Heart left ventricle (tissue), 16 donors: ENCODE results near the gene EIPR1. TPM values are rescaled to one million over a fixed set of nuclear protein-coding genes. Genes with fewer than 3 reads are reported as not detected.

Source experiments
- ATAC-seq, 4 donors: fragments of 200-7000 bp; cut with Tn5 transposase; one replicate each; pipeline ENCODE4 v1.9.1; 2020 to 2022; ENCODE audit warnings: moderate library complexity in 4 of 4, mild to moderate bottlenecking in 3 of 4, moderate number of reproducible peaks in 1 of 4
- DNase-seq, 5 donors: peaks; one replicate each; pipeline ENCODE4 v3.0.0-alpha.2; 2020
- H3K27ac ChIP-seq, 12 donors: fragments of 200-600 bp; sonication (generic) in 4 of 12; one replicate each; pipeline versions ENCODE4 v1.5.0 to v1.8.0; 2016 to 2022; ENCODE audit warnings: mild to moderate bottlenecking in 2 of 12
- H3K27me3 ChIP-seq, 9 donors: fragments of 200-600 bp; sonication (generic) in 2 of 9; one replicate each; pipeline versions ENCODE4 v1.5.1 to v1.8.0; 2016 to 2022; ENCODE audit warnings: mild to moderate bottlenecking in 3 of 9
- H3K36me3 ChIP-seq, 9 donors: fragments of 200-600 bp; sonication (generic) in 2 of 9; one replicate each; pipeline versions ENCODE4 v1.5.0 to v1.8.0; 2018 to 2022; ENCODE audit warnings: mild to moderate bottlenecking in 2 of 9
- H3K4me1 ChIP-seq, 12 donors: fragments of 200-600 bp; sonication (generic) in 4 of 12; one replicate each; pipeline versions ENCODE4 v1.5.0 to v1.8.0; 2016 to 2022; ENCODE audit warnings: mild to moderate bottlenecking in 3 of 12
- H3K4me3 ChIP-seq, 12 donors: fragments of 200-600 bp; sonication (generic) in 4 of 12; one replicate each; pipeline versions ENCODE4 v1.5.0 to v1.8.0; 2017 to 2022; ENCODE audit warnings: mild to moderate bottlenecking in 9 of 12, moderate library complexity in 4 of 12
- H3K9me3 ChIP-seq, 12 donors: fragments of 200-600 bp; sonication (generic) in 4 of 12; one replicate each; pipeline versions ENCODE4 v1.5.0 to v1.8.0; 2016 to 2022; ENCODE audit warnings: mild to moderate bottlenecking in 1 of 12
- CTCF ChIP-seq, 12 donors: fragments of 200-600 bp; sonication (generic) in 4 of 12; IDR thresholded peaks; one replicate each; pipeline versions ENCODE4 v1.5.0 to v1.8.0; 2018 to 2022; ENCODE audit warnings: antibody characterized with exemption in 12 of 12, mild to moderate bottlenecking in 5 of 12
- POLR2A ChIP-seq, 2 donors: fragments of 450-650 bp; IDR thresholded peaks; one replicate each; pipeline ENCODE4 v1.6.1; 2017; ENCODE audit warnings: antibody characterized with exemption in 2 of 2, mild to moderate bottlenecking in 2 of 2, moderate library complexity in 2 of 2
- WGBS, 4 donors: extraction: QIAGEN DNeasy Blood & Tissue Kit in 2 of 4; methylation state at CpG; one replicate each; pipeline versions ENCODE4 v1.1.5 to v1.1.7; 2013 to 2018; 5-methylcytosine and 5-hydroxymethylcytosine counted together
- intact Hi-C, 10 donors: fragments of 100-400 bp; cut with DNase I; formaldehyde crosslinking; loops; one replicate each; pipeline versions ENCODE4 v1.11.1 to v1.14.2; 2022
- polyA plus RNA-seq, 2 donors: library from polyadenylated mRNA; stranded (reverse); fragments of 200-250 nt; gene quantifications; one replicate each; pipeline ENCODE4 v1.2.3, GENCODE V29; 2013
- total RNA-seq, 9 donors: library from RNA; depleted of rRNA in 2 of 9; stranded (reverse); fragments of >200 nt in 2 of 9; fragmentation: NEBNext Ultra II Directional in 3 of 9; extraction: Animal tissue kit (Norgen Biotek cat#: 25700) in 3 of 9; gene quantifications; one replicate each; pipeline versions ENCODE4 v1.1.0 to v1.2.4, GENCODE V29; 2016 to 2023
- donor health status: ischemic (EF 13 %, LVEDD 7.1; RV severe dilation, severe dysfunction).
- donor health status: healthy with polysubstance abuse.
- donor health status: DM: no; HTN: yes; CAD: no.
- donor health status: DM: no; HTN: no; CAD: no.
- donor health status: ischemic (EF 25% LVEDD 6.9; RV normal size, moderate dysfunction).
- donor health status: ischemic (EF 25% LVEDD 5.7; RV mildly dilated, moderate dysfunction).
- donor health status: healthy.
- donor health status: DM: yes; HTN: yes; CAD: no.
- donor health status: ischemic (EF 35%, LVEDD 5.7; RV mildly dilated, moderate dysfunction).
- donor health status: nonischemic (EF 11% LVEDD 7.7; RV severe dilation, severe dysfunction).
- donor health status: DM: yes; HTN: yes; CAD: no.
- donor health status: PGD.
- donor health status: ischemic (EF 29% LVEDD 5.4; RV normal size, mild dysfunction).
- donor health status: nonischemic (EF 23%, LVEDD 6.1; RV moderate dilation, normal function).

Gene EIPR1
- total and polyA plus RNA-seq, 11 donors, result 7.9 to 26.1 (median 13.3) TPM

- TF ChIP-seq CTCF (IDR thresholded peaks at IDR 0.05) (no peak), POLR2A (IDR thresholded peaks at IDR 0.05) (no peak)
- DNase-seq (no peak), ATAC-seq (no peak)
- H3K27me3 ChIP-seq, result no peaks in the 10 kb centered on the region
- intact Hi-C loops, result no loop called here
- H3K36me3 ChIP-seq, result peaks cover 0 to 10% (median 0%) of the 10 kb centered on the region in 9 donors
- WGBS, 4 donors, result 97 to 99% (median 98%) methylated on average over 7 to 8 of the region's 8 CpGs
- no peak overlapping the region for H3K4me3 ChIP-seq
- no peaks in the 10 kb centered on the region for H3K9me3 ChIP-seq
- H3K4me1 ChIP-seq, result peaks cover 0 to 6% (median 0%) of the 10 kb centered on the region in 12 donors
- H3K27ac ChIP-seq, result no peak overlapping the region
Observed at GRCh38 chr2:3261511-3261910, 116.1 kb downstream of the EIPR1 start.

- 92 to 96% (median 94%) methylated on average over 6 of the region's 6 CpGs for WGBS, 4 donors
- no peak for ATAC-seq
Observed at GRCh38 chr2:3260959-3261358, 116.7 kb downstream of the EIPR1 start.

GRCh38 chr2:3257826-3258225, 119.8 kb downstream of the EIPR1 start:
- 95 to 97% (median 95%) methylated on average over 8 of the region's 8 CpGs for WGBS, 4 donors
- intact Hi-C loops, result no loop called here
- Histone ChIP-seq H3K9me3 (no peaks in the 10 kb centered on the region), H3K27me3 (no peaks in the 10 kb centered on the region), H3K4me1 (peaks cover 0 to 6% (median 0%) of the 10 kb centered on the region in 12 donors), H3K27ac (no peak overlapping the region), H3K4me3 (no peak overlapping the region), H3K36me3 (peaks cover 0 to 23% (median 0%) of the 10 kb centered on the region in 9 donors)
- ATAC-seq, result no peak
- TF ChIP-seq CTCF (IDR thresholded peaks at IDR 0.05) (no peak), POLR2A (IDR thresholded peaks at IDR 0.05) (no peak)
- DNase-seq, result no peak

More at GRCh38 chr2:3260959-3261358, 116.7 kb downstream of the EIPR1 start:
- no peak overlapping the region for H3K4me3 ChIP-seq
- peaks cover 0 to 6% (median 0%) of the 10 kb centered on the region in 12 donors for H3K4me1 ChIP-seq
- intact Hi-C loops, result no loop called here
- no peaks in the 10 kb centered on the region for H3K9me3 ChIP-seq
- no peak overlapping the region for H3K27ac ChIP-seq
- DNase-seq, result no peak
- H3K27me3 ChIP-seq, result no peaks in the 10 kb centered on the region
- peaks cover 0 to 13% (median 0%) of the 10 kb centered on the region in 9 donors for H3K36me3 ChIP-seq
- TF ChIP-seq CTCF (IDR thresholded peaks at IDR 0.05) (no peak), POLR2A (IDR thresholded peaks at IDR 0.05) (no peak)

- Histone ChIP-seq H3K4me3 (no peak overlapping the region), H3K9me3 (no peaks in the 10 kb centered on the region), H3K27me3 (no peaks in the 10 kb centered on the region), H3K4me1 (peaks cover 0 to 6% (median 0%) of the 10 kb centered on the region in 12 donors), H3K27ac (no peak overlapping the region), H3K36me3 (peaks cover 0 to 23% (median 0%) of the 10 kb centered on the region in 9 donors)
- TF ChIP-seq CTCF (IDR thresholded peaks at IDR 0.05) (no peak), POLR2A (IDR thresholded peaks at IDR 0.05) (no peak)
- ATAC-seq (no peak), DNase-seq (no peak)
- intact Hi-C loops, result no loop called here
- 91 to 98% (median 92%) methylated on average over 11 to 14 of the region's 14 CpGs for WGBS, 4 donors
Observed at GRCh38 chr2:3257166-3257565, 120.5 kb downstream of the EIPR1 start.
